Caco-2 (cell line): ENCODE results near the gene USP20. TPM values are rescaled to one million over a fixed set of nuclear protein-coding genes. Genes with fewer than 3 reads are reported as not detected.

Experiments used
- BruUV-seq: library from RNA; stranded (reverse); fragments of 400-500 nt; replicated peaks from 2 replicates; lab custom pipeline; 2021; lab: Mats Ljungman, UMichigan
- CTCF ChIA-PET: fragments of 300-600 bp; sonication (Branson Sonifier 250); formaldehyde crosslinking; loops from one replicate; lab custom pipeline; 2022; ENCODE audit warnings: antibody characterized with exemption; lab: Charles Lee
- POLR2A ChIA-PET: fragments of 300-600 bp; sonication (Branson Sonifier 250); formaldehyde crosslinking; loops from one replicate; lab custom pipeline; 2022; ENCODE audit warnings: antibody characterized with exemption; lab: Charles Lee
- DNase-seq, 2 experiments: peaks; one replicate each; pipeline versions ENCODE4 v3.0.0 to v3.0.0-alpha.2; 2020 to 2022
- H3K27me3 ChIP-seq: replicated peaks from 2 replicates; pipeline ENCODE4 v1.6.0; 2011; ENCODE audit warnings: low read length; ENCODE audit not compliant: control insufficient read depth, insufficient read depth
- H3K36me3 ChIP-seq: 2 replicates; pipeline ENCODE4 v1.5.1; 2011; ENCODE audit warnings: low read length; ENCODE audit not compliant: control insufficient read depth, insufficient read depth
- H3K4me1 ChIP-seq: fragments of 250-450 bp; sonication (Bioruptor Pico); 2 replicates; pipeline ENCODE4 v1.5.1; 2020; ENCODE audit warnings: mild to moderate bottlenecking
- H3K4me3 ChIP-seq: 2 replicates; pipeline ENCODE4 v1.5.1; 2011; ENCODE audit warnings: low read depth, mild to moderate bottlenecking, control low read depth, low read length
- H3K9me3 ChIP-seq: fragments of 250-450 bp; sonication (Bioruptor Pico); 2 replicates; pipeline ENCODE4 v1.5.1; 2020; ENCODE audit warnings: mild to moderate bottlenecking, moderate library complexity
- H3K27ac Mint-ChIP-seq: one replicate; pipeline ENCODE4 v1.8.0; 2022; ENCODE audit warnings: mixed read lengths; ENCODE audit not compliant: unreplicated experiment
- H3K27me3 Mint-ChIP-seq: one replicate; pipeline ENCODE4 v1.8.0; 2022; ENCODE audit warnings: mixed read lengths; ENCODE audit not compliant: insufficient read depth, unreplicated experiment
- H3K36me3 Mint-ChIP-seq: one replicate; pipeline ENCODE4 v1.8.0; 2022; ENCODE audit warnings: mild to moderate bottlenecking, mixed read lengths; ENCODE audit not compliant: insufficient read depth, unreplicated experiment
- H3K4me1 Mint-ChIP-seq: one replicate; pipeline ENCODE4 v1.8.0; 2022; ENCODE audit warnings: low read depth, mixed read lengths; ENCODE audit not compliant: unreplicated experiment
- H3K4me3 Mint-ChIP-seq: one replicate; pipeline ENCODE4 v1.8.0; 2022; ENCODE audit warnings: mild to moderate bottlenecking, moderate library complexity, mixed read lengths; ENCODE audit not compliant: unreplicated experiment
- H3K9me3 Mint-ChIP-seq: one replicate; pipeline ENCODE4 v1.8.0; 2022; ENCODE audit warnings: mixed read lengths; ENCODE audit not compliant: unreplicated experiment
- intact Hi-C: fragments of 100-400 bp; cut with micrococcal nuclease; formaldehyde crosslinking; loops from one replicate; pipeline ENCODE4 v1.10.0; 2022; ENCODE audit not compliant: unreplicated experiment
- total RNA-seq: library from RNA; stranded (reverse); gene quantifications from 2 replicates; pipeline ENCODE4 v1.2.3, GENCODE V29; 2022
- TF ChIP-seq, protein P1 (sequence below), 2 experiments: fragments of 200-600 bp in 1 of 2; IDR thresholded peaks; 1 replicate in 1 of 2; 2 replicates in 1 of 2; pipeline versions ENCODE4 v1.5.1 to v1.8.0; 2011 to 2022; ENCODE audit warnings: antibody characterized with exemption in 1 of 2, control low read depth in 1 of 2, inconsistent platforms in 1 of 2, low read depth in 1 of 2, low read length in 1 of 2, mild to moderate bottlenecking in 1 of 2, moderate library complexity in 1 of 2; ENCODE audit not compliant: insufficient read depth in 1 of 2, severe bottlenecking in 1 of 2, unreplicated experiment in 1 of 2

Gene USP20
- total RNA-seq, 1 experiment from 2014 or later = 13.9 TPM

DNA sequence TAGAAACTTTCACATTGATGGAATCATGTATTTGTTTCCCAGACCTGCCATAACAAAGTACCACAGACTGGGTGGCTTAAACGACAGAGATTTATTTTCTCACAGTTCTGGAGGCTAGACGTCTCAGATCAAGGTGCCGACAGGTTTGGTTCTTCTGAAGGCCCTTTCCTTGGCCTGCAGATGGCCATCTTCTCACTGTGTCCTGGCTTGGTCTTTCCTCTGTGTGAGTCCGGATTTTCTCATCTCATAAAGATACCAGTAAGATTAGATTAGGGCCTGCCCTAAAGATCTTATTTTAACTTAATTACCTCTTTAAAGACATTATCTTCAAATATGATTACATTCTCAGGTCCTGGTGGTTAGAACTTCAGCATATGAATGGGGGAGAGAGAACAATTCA, 5.8 kb downstream of the USP20 start:
- intact Hi-C loops = no loop called here
- no peaks in the 10 kb centered on the region for H3K4me1 ChIP-seq
- no peaks in the 10 kb centered on the region for H3K27me3 Mint-ChIP-seq
- H3K4me3 ChIP-seq = no peak overlapping the region
- H3K4me3 Mint-ChIP-seq = no peak overlapping the region
- H3K27ac Mint-ChIP-seq = no peak overlapping the region
- ChIA-PET POLR2A (no interaction called here), CTCF (no interaction called here)
- H3K4me1 Mint-ChIP-seq = no peaks in the 10 kb centered on the region
- H3K36me3 ChIP-seq = no peaks in the 10 kb centered on the region
- TF ChIP-seq, protein P1, sequence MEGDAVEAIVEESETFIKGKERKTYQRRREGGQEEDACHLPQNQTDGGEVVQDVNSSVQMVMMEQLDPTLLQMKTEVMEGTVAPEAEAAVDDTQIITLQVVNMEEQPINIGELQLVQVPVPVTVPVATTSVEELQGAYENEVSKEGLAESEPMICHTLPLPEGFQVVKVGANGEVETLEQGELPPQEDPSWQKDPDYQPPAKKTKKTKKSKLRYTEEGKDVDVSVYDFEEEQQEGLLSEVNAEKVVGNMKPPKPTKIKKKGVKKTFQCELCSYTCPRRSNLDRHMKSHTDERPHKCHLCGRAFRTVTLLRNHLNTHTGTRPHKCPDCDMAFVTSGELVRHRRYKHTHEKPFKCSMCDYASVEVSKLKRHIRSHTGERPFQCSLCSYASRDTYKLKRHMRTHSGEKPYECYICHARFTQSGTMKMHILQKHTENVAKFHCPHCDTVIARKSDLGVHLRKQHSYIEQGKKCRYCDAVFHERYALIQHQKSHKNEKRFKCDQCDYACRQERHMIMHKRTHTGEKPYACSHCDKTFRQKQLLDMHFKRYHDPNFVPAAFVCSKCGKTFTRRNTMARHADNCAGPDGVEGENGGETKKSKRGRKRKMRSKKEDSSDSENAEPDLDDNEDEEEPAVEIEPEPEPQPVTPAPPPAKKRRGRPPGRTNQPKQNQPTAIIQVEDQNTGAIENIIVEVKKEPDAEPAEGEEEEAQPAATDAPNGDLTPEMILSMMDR (IDR thresholded peaks at IDR 0.05; ENCODE audit: insufficient read depth in 1 of 2, low read depth in 1 of 2, low read length in 1 of 2, severe bottlenecking in 1 of 2, unreplicated experiment in 1 of 2) = no peak
- H3K36me3 Mint-ChIP-seq = no peaks in the 10 kb centered on the region
- H3K9me3 ChIP-seq = no peaks in the 10 kb centered on the region
- BruUV-seq = no TSS peak
- DNase-seq = no peak
- H3K9me3 Mint-ChIP-seq = no peaks in the 10 kb centered on the region
- H3K27me3 ChIP-seq = no peaks in the 10 kb centered on the region

DNA sequence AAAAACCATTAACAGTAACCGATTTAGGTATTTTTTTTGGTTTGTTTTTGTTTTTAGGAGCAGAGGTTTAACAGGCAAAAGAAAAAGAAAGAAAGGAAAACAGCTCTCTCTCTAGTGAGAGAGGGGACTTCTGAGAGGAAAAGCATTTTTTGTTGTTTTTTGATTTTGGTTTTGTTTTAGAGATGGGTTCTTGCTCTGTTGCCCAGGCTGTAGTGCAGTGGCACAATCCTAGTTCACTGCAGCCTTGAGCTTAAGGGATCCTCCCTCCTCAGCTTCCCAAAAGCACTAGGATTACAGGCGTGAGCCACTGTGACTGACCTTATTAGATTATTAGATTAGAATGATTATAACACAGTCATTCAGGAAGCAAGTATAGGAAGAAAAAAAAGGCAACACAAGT, 10.1 kb downstream of the USP20 start:
- TF ChIP-seq, protein P1 (IDR thresholded peaks at IDR 0.05; ENCODE audit: insufficient read depth in 1 of 2, low read depth in 1 of 2, low read length in 1 of 2, severe bottlenecking in 1 of 2, unreplicated experiment in 1 of 2) = no peak
- Histone ChIP-seq H3K36me3 (no peaks in the 10 kb centered on the region), H3K27me3 (no peaks in the 10 kb centered on the region), H3K9me3 (no peaks in the 10 kb centered on the region), H3K4me3 (no peak overlapping the region), H3K4me1 (no peaks in the 10 kb centered on the region)
- H3K36me3 Mint-ChIP-seq = no peaks in the 10 kb centered on the region
- H3K27me3 Mint-ChIP-seq = no peaks in the 10 kb centered on the region
- intact Hi-C loops = no loop called here
- no peak overlapping the region for H3K4me3 Mint-ChIP-seq
- ChIA-PET POLR2A (no interaction called here), CTCF (no interaction called here)
- BruUV-seq = no TSS peak
- H3K9me3 Mint-ChIP-seq = no peaks in the 10 kb centered on the region
- DNase-seq = no peak
- H3K4me1 Mint-ChIP-seq = no peaks in the 10 kb centered on the region
- H3K27ac Mint-ChIP-seq = no peak overlapping the region

DNA sequence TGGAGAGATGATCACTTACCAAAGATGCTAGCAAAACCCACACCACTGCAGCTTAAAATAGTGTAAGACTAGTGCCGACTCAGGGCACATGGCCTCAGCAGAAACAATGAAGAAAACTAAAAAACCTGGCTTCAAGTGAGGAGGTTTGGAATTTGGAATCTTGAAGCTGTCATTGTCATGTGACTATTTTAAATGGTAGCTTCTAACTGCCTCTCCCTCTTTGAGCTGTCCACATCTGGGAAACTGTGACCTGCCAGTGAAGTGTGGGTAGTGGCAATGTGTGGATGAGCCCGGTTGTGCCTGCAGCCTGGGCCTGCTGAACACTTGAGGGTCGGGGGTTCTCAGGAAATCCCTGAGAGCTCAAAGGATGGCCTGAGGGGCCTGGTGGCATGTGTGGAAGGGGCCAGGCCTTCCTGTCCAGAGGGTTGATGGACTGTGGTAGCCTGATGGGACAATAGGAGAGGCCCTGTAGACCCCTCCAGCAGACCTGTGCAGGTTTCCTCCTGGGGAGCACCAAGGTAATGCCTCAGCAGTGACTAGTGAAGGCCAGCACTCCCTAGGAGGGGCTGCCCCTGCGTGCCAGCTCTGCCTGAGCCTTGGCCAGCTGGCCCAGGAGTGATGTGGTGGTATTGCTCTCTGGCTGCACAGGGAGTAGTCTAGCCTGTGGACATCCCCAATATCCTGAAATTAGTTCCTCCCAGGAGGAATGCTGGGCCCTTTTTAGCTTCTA, 13.6 kb downstream of the USP20 start:
- no TSS peak for BruUV-seq
- H3K27ac Mint-ChIP-seq = no peak overlapping the region

More for the DNA sequence above, 13.6 kb downstream of the USP20 start:
- Histone ChIP-seq H3K9me3 (no peaks in the 10 kb centered on the region), H3K27me3 (no peaks in the 10 kb centered on the region), H3K36me3 (no peaks in the 10 kb centered on the region), H3K4me1 (no peaks in the 10 kb centered on the region; the same call in 1 of the 2 replicates), H3K4me3 (no peak overlapping the region)
- no peaks in the 10 kb centered on the region for H3K4me1 Mint-ChIP-seq
- TF ChIP-seq, protein P1 (IDR thresholded peaks at IDR 0.05; ENCODE audit: insufficient read depth in 1 of 2, low read depth in 1 of 2, low read length in 1 of 2, severe bottlenecking in 1 of 2, unreplicated experiment in 1 of 2) = no peak
- no peak for DNase-seq
- POLR2A ChIA-PET = interaction anchor here (0.5 to 0.6 kb wide), 2 partner anchors 14 to 98 kb away, joined by 3 to 6 read pairs; no protein-coding TSS in a partner anchor
- no peak overlapping the region for H3K4me3 Mint-ChIP-seq
- intact Hi-C loops = no loop called here
- no peaks in the 10 kb centered on the region for H3K27me3 Mint-ChIP-seq
- no peaks in the 10 kb centered on the region for H3K36me3 Mint-ChIP-seq
- CTCF ChIA-PET = no interaction called here
- H3K9me3 Mint-ChIP-seq = no peaks in the 10 kb centered on the region
